Fibroblast of pulmonary artery (primary cell): ENCODE data around the gene PPP1R18.
"Not testable (repeated sequence)": the region's sequence is repeated elsewhere in the genome, so short reads cannot be mapped to it uniquely, and the experiment has no call there.

Experiments
- DNase-seq: peaks from one replicate; pipeline ENCODE4 v3.0.0-alpha.2; 2010; ENCODE audit warnings: low read depth
- H3K4me3 ChIP-seq: replicated peaks from 2 replicates; pipeline ENCODE4 v1.5.1; 2011; ENCODE audit warnings: low read depth, mild to moderate bottlenecking, control low read depth, low read length, moderate library complexity
- CTCF ChIP-seq: IDR thresholded peaks from 2 replicates; pipeline ENCODE4 v1.5.1; 2011; ENCODE audit warnings: mild to moderate bottlenecking, control low read depth, low read length, inconsistent platforms; ENCODE audit errors: missing control alignments

The PPP1R18 gene

GRCh38 chr6:30721198-30722024, 35.0 kb upstream of the PPP1R18 start:
- DNase-seq: peak; percentile 94
- TF ChIP-seq CTCF: no peak
- peak overlapping the region; percentile 88 for H3K4me3 ChIP-seq

GRCh38 chr6:30720738-30721197, 34.3 kb upstream of the PPP1R18 start:
- TF ChIP-seq CTCF: no peak
- peak; percentile 42 for DNase-seq
- H3K4me3 ChIP-seq: peak overlapping the region; percentile 88

GRCh38 chr6:30719791-30720737, 33.6 kb upstream of the PPP1R18 start, which contains the start of gene TUBB:
TSS of gene TUBB (plus strand) at chr6:30720352. CDS start at chr6:30720507, 155 bp downstream.
- H3K4me3 ChIP-seq: peak within 1 kb of the TSS; percentile 88
- DNase-seq: peak; percentile 98
- no peak for TF ChIP-seq CTCF

GRCh38 chr6:30719356-30719755, 32.9 kb upstream of the PPP1R18 start:
- peak overlapping the region; percentile 88 for H3K4me3 ChIP-seq
- TF ChIP-seq CTCF: no peak
- DNase-seq: no peak

GRCh38 chr6:30717845-30718720, 31.6 kb upstream of the PPP1R18 start:
- peak overlapping the region; percentile 57 for H3K4me3 ChIP-seq
- DNase-seq: not testable (repeated sequence)

GRCh38 chr6:30717129-30717844, 30.8 kb upstream of the PPP1R18 start, which contains the start of gene MDC1:
TSS of gene MDC1 (minus strand) at chr6:30717281. CDS start at chr6:30715175, 2,106 bp downstream.
- H3K4me3 ChIP-seq: peak within 1 kb of the TSS; percentile 86
- peak; percentile 33 for TF ChIP-seq CTCF
- peak; percentile 100 for DNase-seq
